ENCODE results near the gene ITIH2. TPM values are rescaled to one million over a fixed set of nuclear protein-coding genes. Genes with fewer than 3 reads are reported as not detected.

ITIH2 gene
- polyA plus RNA-seq, 2 of the 4 experiments (the other 2 are of a cell fraction): 0.31 to 0.54 TPM

- TF ChIP-seq USF2 (IDR thresholded peaks at IDR 0.05) (no peak), CTCF (IDR thresholded peaks at IDR 0.05) (no peak), CEBPB (IDR thresholded peaks at IDR 0.05) (no peak)
These were observed 15.6 kb downstream of the ITIH2 start (continued) for GRCh38 chr10:7718685-7719084.

GRCh38 chr10:7720478-7720877 lies 17.4 kb downstream of the ITIH2 start:
- TF ChIP-seq FOXS1 (CRISPR knock-in tag; IDR thresholded peaks at IDR 0.05): no peak
- TF ChIP-seq PHF8 (IDR thresholded peaks at IDR 0.05; ENCODE audit: borderline replicate concordance, low read depth): no peak
- TF ChIP-seq MAFK (IDR thresholded peaks at IDR 0.05; ENCODE audit: partially characterized antibody): no peak
- no peak for TF ChIP-seq JUNB (IDR thresholded peaks at IDR 0.05)
- TF ChIP-seq CBX2 (IDR thresholded peaks at IDR 0.05; ENCODE audit: borderline replicate concordance, low read depth): no peak
- TF ChIP-seq NR3C1 (IDR thresholded peaks at IDR 0.05): no peak
- TF ChIP-seq ZNF302 (CRISPR knock-in tag; IDR thresholded peaks at IDR 0.05): no peak
- no peak for TF ChIP-seq BHLHE40 (IDR thresholded peaks at IDR 0.05; ENCODE audit: low read depth, low read length)
- no peak for TF ChIP-seq KDM5A (IDR thresholded peaks at IDR 0.05)
- TF ChIP-seq SMC3 (IDR thresholded peaks at IDR 0.05): no peak
- TF ChIP-seq E2F6 (IDR thresholded peaks at IDR 0.05; ENCODE audit: borderline replicate concordance, low read depth): no peak
- no peak for TF ChIP-seq FOSB (CRISPR knock-in tag; IDR thresholded peaks at IDR 0.05)
- no peak for TF ChIP-seq CHD2 (IDR thresholded peaks at IDR 0.05; ENCODE audit: low read length, partially characterized antibody)
- TF ChIP-seq ATOH8 (CRISPR knock-in tag; IDR thresholded peaks at IDR 0.05; ENCODE audit: low read depth): no peak
- no peak for TF ChIP-seq FOSL2 (IDR thresholded peaks at IDR 0.05)
- no peak for TF ChIP-seq FOSL2 (CRISPR knock-in tag; IDR thresholded peaks at IDR 0.05)
- no peak for TF ChIP-seq NFE2L2 (conservative IDR thresholded peaks at IDR 0.05; ENCODE audit: low read length)
- no peak for TF ChIP-seq CEBPB (IDR thresholded peaks at IDR 0.05)
- 39% methylated on average over 10 of the region's 10 CpGs for WGBS (ENCODE audit: missing lambda C conversion rate)
- Histone ChIP-seq H3K27ac (no peak overlapping the region), H3K4me2 (no peak overlapping the region), H3K4me1 (no peaks in the 10 kb centered on the region), H3K4me3 (no peak overlapping the region), H3K9me3 (no peaks in the 10 kb centered on the region)
- ChIA-PET POLR2A (no interaction called here), CTCF (interaction anchor here (1.3 kb wide), 1 partner anchor 9 kb away, joined by 3 read pairs; no protein-coding TSS in a partner anchor)
- ATAC-seq: no peak
- FAIRE-seq: no peak
- DNase-seq (ENCODE audit: low read depth in 1 of 2, low spot score in 1 of 2): no peak

GRCh38 chr10:7722927-7723529 lies 19.9 kb downstream of the ITIH2 start:
- WGBS (ENCODE audit: missing lambda C conversion rate): 49% methylated on average over 18 of the region's 18 CpGs
- Histone ChIP-seq H3K9me3 (no peaks in the 10 kb centered on the region), H3K4me1 (no peaks in the 10 kb centered on the region), H3K4me2 (no peak overlapping the region), H3K27ac (no peak overlapping the region), H3K4me3 (no peak overlapping the region)
- ChIA-PET POLR2A (no interaction called here), CTCF (interaction anchor here (1.5 kb wide), 1 partner anchor 35 kb away, joined by 4 read pairs; no protein-coding TSS in a partner anchor)
- FAIRE-seq: no peak
- DNase-seq (ENCODE audit: low read depth in 1 of 2, low spot score in 1 of 2): no peak
- no peak for ATAC-seq
- TF ChIP-seq RCOR1 (IDR thresholded peaks at IDR 0.05; ENCODE audit: low read depth, low read length) (no peak), FOSB (CRISPR knock-in tag; IDR thresholded peaks at IDR 0.05) (no peak), RAD21 (conservative IDR thresholded peaks at IDR 0.05 in 1 of 2, IDR thresholded peaks at IDR 0.05 in 1 of 2) (no peak), MAFK (IDR thresholded peaks at IDR 0.05; ENCODE audit: partially characterized antibody) (no peak), FOXS1 (CRISPR knock-in tag; IDR thresholded peaks at IDR 0.05) (no peak), HES2 (IDR thresholded peaks at IDR 0.05) (no peak), BCL3 (IDR thresholded peaks at IDR 0.05) (no peak), E2F6 (IDR thresholded peaks at IDR 0.05; ENCODE audit: borderline replicate concordance, low read depth) (no peak), PHF8 (IDR thresholded peaks at IDR 0.05; ENCODE audit: borderline replicate concordance, low read depth) (no peak), NPAS2 (CRISPR knock-in tag; IDR thresholded peaks at IDR 0.05; ENCODE audit: borderline replicate concordance) (no peak), CBX2 (IDR thresholded peaks at IDR 0.05; ENCODE audit: borderline replicate concordance, low read depth) (no peak), USF2 (IDR thresholded peaks at IDR 0.05) (no peak), NFE2L2 (conservative IDR thresholded peaks at IDR 0.05; ENCODE audit: low read length) (no peak), CEBPB (IDR thresholded peaks at IDR 0.05) (no peak), TP53 (CRISPR knock-in tag; IDR thresholded peaks at IDR 0.05) (no peak), HDAC2 (IDR thresholded peaks at IDR 0.05) (no peak)

Data from A549 (cell line).